Body of pancreas (tissue), 4 donors: Measurements from ENCODE around the gene CCDC3. TPM values are rescaled to one million over a fixed set of nuclear protein-coding genes. Genes with fewer than 3 reads are reported as not detected.

Source experiments
- ATAC-seq: fragments of 150-250 bp; one replicate; pipeline ENCODE4 v1.9.1; 2016
- DNase-seq, 4 donors: peaks; one replicate each; pipeline ENCODE4 v3.0.0-alpha.2; 2019
- H3K27ac ChIP-seq, 4 donors: fragments of 200-600 bp; sonication (generic); 1 replicate in 3 of 4; 2 replicates in 1 of 4; pipeline versions ENCODE4 v1.5.1 to v1.6.1; 2016 to 2019; ENCODE audit warnings: mild to moderate bottlenecking in 1 of 4, mixed read lengths in 1 of 4, moderate library complexity in 1 of 4
- H3K27me3 ChIP-seq, 2 donors: fragments of 200-600 bp; sonication (generic); one replicate each; pipeline ENCODE4 v1.6.0; 2016; ENCODE audit warnings: mild to moderate bottlenecking in 1 of 2
- H3K36me3 ChIP-seq, 2 donors: fragments of 200-600 bp; sonication (generic); replicated peaks in 1 of 2; 2 replicates each; pipeline ENCODE4 v1.5.1; 2016; ENCODE audit warnings: low read depth in 2 of 2; ENCODE audit not compliant: insufficient read depth in 1 of 2
- H3K4me1 ChIP-seq: fragments of 200-600 bp; sonication (generic); one replicate; pipeline ENCODE4 v1.6.0; 2016
- H3K4me3 ChIP-seq, 2 donors: fragments of 200-600 bp; sonication (generic); 1 replicate in 1 of 2; 2 replicates in 1 of 2; pipeline ENCODE4 v1.5.1; 2016 to 2019
- H3K9me3 ChIP-seq, 3 donors: fragments of 200-600 bp; sonication (generic); 1 replicate in 2 of 3; 2 replicates in 1 of 3; pipeline ENCODE4 v1.5.1; 2016
- POLR2A ChIP-seq, 3 donors: fragments of 450-650 bp; IDR thresholded peaks; one replicate each; pipeline ENCODE4 v1.6.1; 2016; ENCODE audit warnings: antibody characterized with exemption in 3 of 3, mild to moderate bottlenecking in 2 of 3
- WGBS, 2 donors: methylation state at CpG; one replicate each; pipeline ENCODE4 v1.1.5; 2017; 5-methylcytosine and 5-hydroxymethylcytosine counted together
- intact Hi-C: fragments of 100-400 bp; cut with DNase I; formaldehyde crosslinking; loops from one replicate; pipeline ENCODE4 v1.15.1; 2023
- total RNA-seq, 2 donors: library from RNA; depleted of rRNA; stranded (reverse); fragments of >200 nt; gene quantifications; one replicate each; pipeline ENCODE4 v1.1.0, GENCODE V29; 2016
- TF ChIP-seq, protein P1 (sequence below), 7 experiments: fragments of 450-650 bp in 4 of 7; fragments of 200-600 bp in 3 of 7; sonication (generic) in 3 of 7; IDR thresholded peaks; one replicate each; pipeline ENCODE4 v1.5.1; 2016 to 2019; ENCODE audit warnings: antibody characterized with exemption in 7 of 7

Gene CCDC3
- 10 to 100 TPM in 1 of 2 donors, 1 to 10 TPM in 1; 2.1 to 17.1 TPM for total RNA-seq

DNA sequence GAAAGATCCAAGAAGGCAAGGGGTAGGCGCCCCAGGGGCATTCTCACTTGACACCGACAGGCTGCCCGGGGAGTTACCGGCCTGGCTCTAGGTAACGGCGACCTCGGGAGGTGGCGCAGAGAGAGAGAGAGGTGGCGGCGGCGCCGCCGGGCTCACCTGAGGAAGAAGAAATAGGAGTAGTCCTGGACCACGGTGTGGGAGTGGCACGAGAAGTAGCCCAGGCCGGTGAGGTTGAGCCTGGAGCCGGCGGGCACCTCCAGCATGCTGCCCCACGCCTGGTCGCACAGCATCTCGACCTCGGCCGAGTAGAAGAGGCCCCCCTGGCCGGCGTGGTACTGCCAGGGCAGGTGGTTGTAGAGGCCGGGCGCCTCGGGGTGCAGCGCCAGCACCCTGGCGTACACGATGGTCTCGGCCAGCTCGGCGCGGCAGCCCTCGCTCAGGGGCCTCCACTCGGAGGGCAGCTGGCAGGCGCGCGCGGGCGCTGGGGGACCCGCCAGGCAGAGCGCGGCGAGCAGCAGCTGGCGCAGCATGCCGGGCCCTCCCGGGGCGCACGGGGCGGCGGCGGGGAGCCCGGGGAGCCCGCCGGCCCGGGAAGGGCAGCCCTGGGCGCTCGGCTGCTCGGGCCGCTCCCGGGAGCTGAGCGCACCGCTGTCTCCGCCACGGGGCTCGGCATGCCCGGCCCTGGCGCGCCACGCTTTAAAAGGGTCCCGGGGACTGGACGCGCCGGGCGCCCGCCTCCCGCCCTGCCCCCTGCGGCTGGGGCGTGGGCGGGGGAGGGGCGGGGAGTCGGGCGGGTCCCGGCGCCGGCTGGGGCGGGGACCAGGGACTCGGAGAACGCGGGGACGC, at the start of gene CCDC3:
Gene CCDC3 (minus strand): TSS at position 673 of the 846 bp plus-strand sequence. CDS start 143 bp downstream, at position 530.
- H3K4me1 ChIP-seq, result peaks cover 4% of the 10 kb centered on the region
- H3K27me3 ChIP-seq, result no peaks in the 10 kb centered on the region
- no peaks in the 10 kb centered on the region for H3K9me3 ChIP-seq
- no peaks in the 10 kb centered on the region for H3K36me3 ChIP-seq
- TF ChIP-seq, protein P1, sequence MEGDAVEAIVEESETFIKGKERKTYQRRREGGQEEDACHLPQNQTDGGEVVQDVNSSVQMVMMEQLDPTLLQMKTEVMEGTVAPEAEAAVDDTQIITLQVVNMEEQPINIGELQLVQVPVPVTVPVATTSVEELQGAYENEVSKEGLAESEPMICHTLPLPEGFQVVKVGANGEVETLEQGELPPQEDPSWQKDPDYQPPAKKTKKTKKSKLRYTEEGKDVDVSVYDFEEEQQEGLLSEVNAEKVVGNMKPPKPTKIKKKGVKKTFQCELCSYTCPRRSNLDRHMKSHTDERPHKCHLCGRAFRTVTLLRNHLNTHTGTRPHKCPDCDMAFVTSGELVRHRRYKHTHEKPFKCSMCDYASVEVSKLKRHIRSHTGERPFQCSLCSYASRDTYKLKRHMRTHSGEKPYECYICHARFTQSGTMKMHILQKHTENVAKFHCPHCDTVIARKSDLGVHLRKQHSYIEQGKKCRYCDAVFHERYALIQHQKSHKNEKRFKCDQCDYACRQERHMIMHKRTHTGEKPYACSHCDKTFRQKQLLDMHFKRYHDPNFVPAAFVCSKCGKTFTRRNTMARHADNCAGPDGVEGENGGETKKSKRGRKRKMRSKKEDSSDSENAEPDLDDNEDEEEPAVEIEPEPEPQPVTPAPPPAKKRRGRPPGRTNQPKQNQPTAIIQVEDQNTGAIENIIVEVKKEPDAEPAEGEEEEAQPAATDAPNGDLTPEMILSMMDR (IDR thresholded peaks at IDR 0.05), result no peak
- no peak for TF ChIP-seq POLR2A (IDR thresholded peaks at IDR 0.05)
- ATAC-seq, result peak; percentile 47
- H3K4me3 ChIP-seq, result no peak within 1 kb of the TSS
- 0 to 2% methylated on average over 7 to 65 of the region's 93 CpGs for WGBS, 2 donors
- intact Hi-C loops, result no loop called here
- no peak within 1 kb of the TSS for H3K27ac ChIP-seq
- peak; percentile 12 to 37 (median 14) for DNase-seq

DNA sequence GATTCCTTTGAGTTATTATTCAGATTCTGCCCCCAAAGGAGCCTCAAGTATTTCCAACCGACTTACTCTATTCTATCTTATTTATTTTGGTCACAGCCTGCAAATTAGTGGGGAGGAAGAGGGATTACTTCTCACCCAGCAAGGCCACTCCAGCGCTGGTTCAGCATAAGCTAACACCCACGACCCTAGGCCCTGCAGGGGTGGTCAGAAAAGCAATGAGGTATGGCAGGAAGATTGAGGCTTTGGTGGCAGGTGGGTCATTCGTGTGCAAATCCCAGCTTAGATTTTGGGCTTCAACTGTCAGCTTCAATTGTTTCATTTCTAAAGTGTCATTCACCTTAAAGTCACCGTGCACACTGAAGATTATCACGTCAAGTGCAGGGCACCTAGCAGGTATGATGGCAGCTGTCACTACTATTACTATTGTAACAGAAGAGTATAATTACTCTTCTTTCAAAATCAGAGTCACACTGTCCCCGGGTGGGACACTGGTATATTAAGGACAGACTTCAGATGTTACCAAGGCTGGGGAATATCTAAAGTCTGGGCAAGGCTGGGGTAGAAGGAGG, 49.7 kb upstream of the CCDC3 start:
- Histone ChIP-seq H3K4me1 (no peaks in the 10 kb centered on the region), H3K27me3 (no peaks in the 10 kb centered on the region), H3K27ac (no peak overlapping the region), H3K36me3 (no peaks in the 10 kb centered on the region), H3K9me3 (no peaks in the 10 kb centered on the region), H3K4me3 (no peak overlapping the region)
- TF ChIP-seq, protein P1 (IDR thresholded peaks at IDR 0.05), result no peak
- TF ChIP-seq POLR2A (IDR thresholded peaks at IDR 0.05), result no peak
- DNase-seq (no peak), ATAC-seq (no peak)
- intact Hi-C loops, result no loop called here
- WGBS, 2 donors, result 51 to 60% methylated on average over 7 of the region's 7 CpGs

DNA sequence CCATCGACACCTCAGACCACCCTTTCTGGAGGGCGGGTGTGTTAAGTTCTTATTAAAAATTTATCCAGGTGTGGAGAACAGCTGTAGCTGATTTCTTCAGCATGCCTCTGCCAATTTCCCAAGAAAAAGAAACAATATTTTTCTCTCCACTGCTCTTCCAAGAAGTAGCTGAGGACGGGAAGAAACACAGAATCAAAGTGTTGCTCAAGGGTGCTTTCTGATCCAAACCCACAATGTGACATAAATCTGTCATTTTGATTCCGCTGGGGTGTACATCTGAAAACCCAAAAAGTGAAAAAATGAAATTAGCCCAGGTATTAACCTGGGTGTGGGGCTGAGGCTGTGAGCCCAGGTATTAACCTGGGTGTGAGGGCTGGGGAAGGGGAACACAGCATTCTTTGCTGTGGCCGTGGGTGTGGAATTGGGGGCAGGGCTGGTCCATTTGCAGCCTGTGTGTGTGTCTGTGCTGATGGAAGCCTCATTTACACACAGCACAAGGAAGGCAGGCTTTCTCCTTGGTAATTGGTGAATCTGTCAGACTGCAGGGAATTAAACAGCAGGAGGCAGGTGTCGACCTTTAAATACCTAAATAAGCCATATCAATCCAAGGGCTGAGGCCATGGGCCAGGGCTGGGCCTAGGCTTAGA, 48.4 kb upstream of the CCDC3 start:
- TF ChIP-seq POLR2A (IDR thresholded peaks at IDR 0.05), result no peak
- TF ChIP-seq, protein P1 (IDR thresholded peaks at IDR 0.05), result no peak
- intact Hi-C loops, result no loop called here
- no peaks in the 10 kb centered on the region for H3K36me3 ChIP-seq
- WGBS, 2 donors, result 49 to 63% methylated on average over 6 of the region's 6 CpGs
- H3K27me3 ChIP-seq, result no peaks in the 10 kb centered on the region
- no peak overlapping the region for H3K4me3 ChIP-seq
- H3K27ac ChIP-seq, result no peak overlapping the region
- H3K9me3 ChIP-seq, result no peaks in the 10 kb centered on the region
- no peak for DNase-seq
- no peak for ATAC-seq
- H3K4me1 ChIP-seq, result no peaks in the 10 kb centered on the region

DNA sequence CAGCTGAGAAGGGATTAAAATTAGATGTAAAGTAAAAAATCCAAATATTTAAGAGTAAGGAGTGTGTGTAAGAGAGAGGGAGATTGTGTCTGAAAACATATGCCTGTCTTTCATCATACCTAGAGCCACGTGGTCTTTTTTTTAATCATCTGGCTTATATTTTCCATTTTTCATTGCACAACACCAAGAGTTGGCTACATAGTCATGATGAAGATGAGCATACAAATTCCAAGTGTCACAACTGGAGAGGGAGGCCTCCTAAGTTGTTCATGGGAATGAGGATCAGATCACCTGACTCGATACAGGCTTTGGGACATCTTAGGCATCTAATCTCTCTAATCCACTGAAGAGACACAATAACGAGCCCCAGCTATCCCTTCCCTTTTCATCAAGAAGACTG, 47.2 kb upstream of the CCDC3 start:
- Histone ChIP-seq H3K4me3 (no peak overlapping the region), H3K36me3 (no peaks in the 10 kb centered on the region), H3K27ac (no peak overlapping the region), H3K9me3 (no peaks in the 10 kb centered on the region), H3K4me1 (no peaks in the 10 kb centered on the region), H3K27me3 (no peaks in the 10 kb centered on the region)
- DNase-seq (no peak), ATAC-seq (no peak)
- intact Hi-C loops, result no loop called here
- WGBS, 2 donors, result 60 to 75% methylated on average over 3 of the region's 3 CpGs
- TF ChIP-seq, protein P1 (IDR thresholded peaks at IDR 0.05), result no peak
- no peak for TF ChIP-seq POLR2A (IDR thresholded peaks at IDR 0.05)
